Heart left ventricle (tissue), 13 donors: ENCODE results near the gene A1BG.

Experiments
- POLR2A ChIP-seq, 2 donors: fragments of 450-650 bp; IDR thresholded peaks; one replicate each; pipeline ENCODE4 v1.6.1; 2017; ENCODE audit warnings: antibody characterized with exemption in 2 of 2, mild to moderate bottlenecking in 2 of 2, moderate library complexity in 2 of 2
- TF ChIP-seq, protein P1 (sequence below), 12 donors: fragments of 200-600 bp; sonication (generic) in 4 of 12; IDR thresholded peaks; one replicate each; pipeline versions ENCODE4 v1.5.0 to v1.8.0; 2018 to 2022; ENCODE audit warnings: antibody characterized with exemption in 12 of 12, mild to moderate bottlenecking in 5 of 12
- donor health status: ischemic (EF 13 %, LVEDD 7.1; RV severe dilation, severe dysfunction).
- donor health status: DM: no; HTN: yes; CAD: no.
- donor health status: DM: no; HTN: no; CAD: no.
- donor health status: ischemic (EF 25% LVEDD 6.9; RV normal size, moderate dysfunction).
- donor health status: ischemic (EF 25% LVEDD 5.7; RV mildly dilated, moderate dysfunction).
- donor health status: ischemic (EF 35%, LVEDD 5.7; RV mildly dilated, moderate dysfunction).
- donor health status: nonischemic (EF 11% LVEDD 7.7; RV severe dilation, severe dysfunction).
- donor health status: DM: yes; HTN: yes; CAD: no.
- donor health status: PGD.
- donor health status: ischemic (EF 29% LVEDD 5.4; RV normal size, mild dysfunction).
- donor health status: nonischemic (EF 23%, LVEDD 6.1; RV moderate dilation, normal function).

DNA sequence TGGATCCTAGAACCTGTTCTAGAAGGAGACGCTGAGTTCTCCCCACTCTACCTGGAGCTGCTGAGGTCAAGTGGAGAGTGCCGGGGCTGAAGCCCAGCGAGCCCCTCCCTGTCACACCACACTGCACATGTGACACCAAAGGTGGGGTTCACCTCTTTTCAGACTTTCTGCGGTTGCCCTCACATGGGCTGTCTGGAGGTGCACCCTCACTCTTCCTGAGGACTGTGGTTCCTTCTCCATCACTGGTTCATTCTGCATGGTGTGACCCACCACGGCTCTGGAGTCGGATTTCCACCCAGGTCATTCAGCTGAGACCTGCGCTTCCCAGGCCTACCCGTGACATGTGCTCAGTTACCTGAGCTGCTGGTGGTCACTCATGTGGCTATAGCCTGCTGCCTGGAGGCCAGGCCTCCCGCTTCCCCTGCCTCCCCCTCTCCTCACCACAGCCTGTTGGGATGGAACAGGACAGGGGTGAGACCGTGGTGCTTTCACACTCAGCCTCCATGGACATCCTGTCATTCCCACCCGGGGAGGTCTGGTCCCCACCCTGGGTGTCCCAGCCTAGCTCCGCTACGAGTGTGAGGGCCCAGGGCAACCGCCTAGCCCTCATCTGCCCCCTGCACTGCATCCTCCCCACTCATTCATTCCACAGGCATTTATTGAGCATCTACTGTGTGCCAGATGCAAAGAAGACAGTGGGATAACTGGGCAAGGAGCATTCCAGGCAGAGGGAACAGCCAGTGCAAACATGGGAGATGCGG lies 605 bp upstream of the A1BG start:
- no peak for TF ChIP-seq POLR2A (IDR thresholded peaks at IDR 0.05)
- TF ChIP-seq, protein P1, sequence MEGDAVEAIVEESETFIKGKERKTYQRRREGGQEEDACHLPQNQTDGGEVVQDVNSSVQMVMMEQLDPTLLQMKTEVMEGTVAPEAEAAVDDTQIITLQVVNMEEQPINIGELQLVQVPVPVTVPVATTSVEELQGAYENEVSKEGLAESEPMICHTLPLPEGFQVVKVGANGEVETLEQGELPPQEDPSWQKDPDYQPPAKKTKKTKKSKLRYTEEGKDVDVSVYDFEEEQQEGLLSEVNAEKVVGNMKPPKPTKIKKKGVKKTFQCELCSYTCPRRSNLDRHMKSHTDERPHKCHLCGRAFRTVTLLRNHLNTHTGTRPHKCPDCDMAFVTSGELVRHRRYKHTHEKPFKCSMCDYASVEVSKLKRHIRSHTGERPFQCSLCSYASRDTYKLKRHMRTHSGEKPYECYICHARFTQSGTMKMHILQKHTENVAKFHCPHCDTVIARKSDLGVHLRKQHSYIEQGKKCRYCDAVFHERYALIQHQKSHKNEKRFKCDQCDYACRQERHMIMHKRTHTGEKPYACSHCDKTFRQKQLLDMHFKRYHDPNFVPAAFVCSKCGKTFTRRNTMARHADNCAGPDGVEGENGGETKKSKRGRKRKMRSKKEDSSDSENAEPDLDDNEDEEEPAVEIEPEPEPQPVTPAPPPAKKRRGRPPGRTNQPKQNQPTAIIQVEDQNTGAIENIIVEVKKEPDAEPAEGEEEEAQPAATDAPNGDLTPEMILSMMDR (IDR thresholded peaks at IDR 0.05) = no peak
